NCI-H1436 (cell line): ENCODE data around the gene UROC1.

ENCODE experiments used
- DNase-seq: peaks from one replicate; lab custom pipeline; 2025; lab: John Stamatoyannopoulos, UW

Gene UROC1

DNA sequence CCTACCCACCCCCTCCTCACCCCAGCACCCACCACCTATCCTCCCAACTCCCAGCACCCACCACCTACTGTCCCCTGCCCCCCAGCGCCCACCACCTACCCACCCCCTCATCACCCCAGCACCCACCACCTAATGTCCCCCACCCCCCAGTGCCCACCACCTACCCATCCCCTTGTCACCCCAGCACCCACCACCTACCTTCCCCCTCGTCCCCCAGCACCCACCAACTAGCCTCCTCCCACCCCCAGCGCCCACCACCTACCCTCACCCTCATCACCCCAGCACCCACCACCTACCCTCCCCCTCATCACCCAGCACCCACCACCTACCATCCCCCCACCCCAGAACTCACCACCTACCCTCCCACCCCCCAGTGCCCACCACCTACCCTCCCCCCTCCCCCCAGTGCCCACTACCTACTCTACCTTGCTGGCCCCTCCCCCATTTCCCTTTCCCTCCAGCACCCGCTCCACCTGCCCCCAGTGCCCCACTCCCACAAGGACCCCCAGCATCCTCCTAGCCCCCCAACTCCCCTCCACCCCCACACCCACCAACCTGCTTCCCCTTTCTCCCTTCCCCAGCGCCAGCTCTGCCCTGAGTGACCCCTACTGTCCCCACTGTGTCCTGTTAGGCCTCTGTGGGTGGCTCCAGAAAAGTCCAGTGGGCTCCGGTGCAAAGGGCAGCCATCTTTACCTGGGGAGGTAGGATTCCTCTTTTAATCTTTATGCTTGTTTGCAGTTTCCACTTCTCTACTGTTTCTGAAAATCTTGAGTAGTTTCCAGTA is 1.2 kb downstream of the UROC1 start:
- DNase-seq, result no peak

DNA sequence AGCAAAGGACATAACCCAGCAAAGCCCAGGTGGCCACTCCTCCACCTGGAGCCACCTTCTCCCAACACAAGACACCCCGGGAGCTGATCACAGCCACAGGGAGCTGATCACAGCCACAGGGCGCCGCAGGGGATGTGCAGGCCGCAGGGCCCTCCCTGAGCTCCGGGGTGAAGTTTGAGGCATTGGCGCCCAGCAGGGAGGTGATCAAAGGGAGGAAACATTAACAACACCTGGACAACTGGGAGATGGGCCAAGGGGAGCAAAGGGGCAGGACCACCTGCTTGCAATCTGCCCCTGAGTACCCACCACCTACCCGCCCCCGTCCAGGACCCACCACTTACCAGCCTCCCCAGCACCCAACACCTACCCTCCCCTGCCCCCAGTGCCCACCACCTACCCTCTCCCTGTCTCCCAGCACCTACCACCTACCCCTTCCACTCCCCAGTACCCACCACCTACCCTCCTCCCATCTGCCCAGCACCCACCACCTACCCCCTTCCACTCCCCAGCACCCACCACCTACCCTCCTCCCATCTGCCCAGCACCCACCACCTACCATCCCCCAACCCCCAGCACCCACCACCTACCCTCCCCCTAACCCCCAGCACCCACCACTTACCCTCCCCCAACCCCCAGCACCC is 2.4 kb downstream of the UROC1 start:
- no peak for DNase-seq

DNA sequence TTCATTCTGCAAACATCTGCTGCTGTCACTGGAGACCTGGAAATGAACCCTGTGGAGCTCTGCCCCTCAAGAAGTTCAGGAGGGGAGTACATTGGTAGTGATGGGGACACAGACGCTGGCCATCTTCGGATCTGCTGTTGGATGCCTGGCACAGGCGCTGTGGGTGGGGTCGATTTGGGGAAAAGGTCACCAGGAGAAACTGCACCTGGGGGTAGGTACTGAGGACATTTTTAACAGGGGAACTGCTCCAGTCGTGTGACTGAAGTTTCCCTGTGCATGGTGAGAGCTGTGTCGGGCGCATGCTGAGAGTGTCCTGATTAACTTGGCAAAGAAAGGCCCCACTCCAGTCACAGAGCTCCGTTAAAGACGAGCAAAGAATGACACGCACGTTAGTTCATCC is 3.4 kb downstream of the UROC1 start:
- no peak for DNase-seq

DNA sequence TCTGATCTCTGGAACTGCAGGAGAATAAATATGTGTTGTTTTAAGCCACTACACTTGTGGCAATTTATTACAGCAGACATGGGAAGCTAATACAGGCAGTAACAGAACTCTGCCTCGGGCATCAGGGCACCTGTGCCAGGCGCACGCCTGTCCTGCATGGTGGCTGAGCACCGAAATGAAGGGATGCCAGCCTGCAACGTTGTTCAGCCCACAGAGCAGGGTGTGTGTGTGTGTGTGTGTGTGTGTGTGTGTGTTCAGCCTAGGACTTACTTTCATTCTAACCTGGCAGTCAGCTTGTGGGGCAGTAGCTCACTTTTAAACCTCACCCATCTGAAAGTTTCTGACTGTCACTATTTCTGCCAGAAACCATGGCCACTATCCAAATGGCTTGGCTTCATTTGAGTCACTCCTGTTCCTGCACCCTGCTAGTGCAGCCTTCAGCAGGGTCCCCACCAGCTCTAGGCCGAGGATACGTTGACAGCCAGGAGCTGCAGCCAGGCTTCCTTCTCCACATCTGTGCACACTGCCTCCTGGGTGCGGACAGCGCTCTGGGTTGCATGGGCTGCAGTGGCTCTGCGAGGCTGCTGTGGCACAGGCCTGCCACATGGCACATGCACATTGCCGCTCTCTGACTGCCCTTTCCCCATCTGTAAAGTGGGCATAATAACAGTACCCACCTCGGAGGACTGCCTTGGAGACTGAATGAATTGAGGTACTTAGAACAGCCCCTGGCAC is 4.5 kb downstream of the UROC1 start:
- no peak for DNase-seq

DNA sequence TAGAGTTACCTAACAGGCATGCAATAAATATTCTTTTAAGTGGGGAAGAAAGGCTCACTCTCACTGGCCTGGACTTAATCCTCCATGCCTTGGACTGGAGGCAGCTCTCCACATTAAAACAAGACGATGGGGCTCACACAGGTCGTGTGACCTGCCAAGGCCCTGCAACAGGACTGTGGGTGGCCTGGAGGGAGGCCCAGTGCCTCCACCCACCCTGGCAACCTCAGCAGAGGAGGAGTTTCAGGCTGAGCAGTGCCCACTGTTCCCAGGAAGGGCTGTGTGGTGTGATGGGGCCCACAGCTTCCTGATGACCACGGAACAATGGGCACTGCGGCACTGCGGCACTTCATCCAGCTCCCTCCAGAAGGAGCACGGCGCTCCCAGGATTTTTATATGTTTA is 5.5 kb downstream of the UROC1 start:
- no peak for DNase-seq

DNA sequence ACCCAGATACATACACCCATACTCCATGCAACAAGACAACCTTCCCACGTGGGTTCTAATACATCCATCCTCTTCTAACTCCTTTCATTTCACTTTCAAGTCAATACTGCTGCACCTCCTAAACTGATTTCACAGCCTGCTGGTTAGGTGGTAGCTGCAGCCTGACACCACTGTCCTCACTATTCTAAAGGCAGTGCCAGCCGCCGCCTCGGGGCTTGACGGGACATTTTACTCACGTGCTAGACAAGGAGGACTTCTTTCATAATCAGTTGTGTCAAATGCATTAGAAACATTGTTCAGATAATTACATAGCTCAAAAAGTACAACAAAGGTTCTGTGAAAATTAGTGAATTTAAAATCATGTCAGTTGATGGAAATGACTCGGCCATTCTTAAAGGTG is 6.3 kb downstream of the UROC1 start:
- DNase-seq, result no peak

DNA sequence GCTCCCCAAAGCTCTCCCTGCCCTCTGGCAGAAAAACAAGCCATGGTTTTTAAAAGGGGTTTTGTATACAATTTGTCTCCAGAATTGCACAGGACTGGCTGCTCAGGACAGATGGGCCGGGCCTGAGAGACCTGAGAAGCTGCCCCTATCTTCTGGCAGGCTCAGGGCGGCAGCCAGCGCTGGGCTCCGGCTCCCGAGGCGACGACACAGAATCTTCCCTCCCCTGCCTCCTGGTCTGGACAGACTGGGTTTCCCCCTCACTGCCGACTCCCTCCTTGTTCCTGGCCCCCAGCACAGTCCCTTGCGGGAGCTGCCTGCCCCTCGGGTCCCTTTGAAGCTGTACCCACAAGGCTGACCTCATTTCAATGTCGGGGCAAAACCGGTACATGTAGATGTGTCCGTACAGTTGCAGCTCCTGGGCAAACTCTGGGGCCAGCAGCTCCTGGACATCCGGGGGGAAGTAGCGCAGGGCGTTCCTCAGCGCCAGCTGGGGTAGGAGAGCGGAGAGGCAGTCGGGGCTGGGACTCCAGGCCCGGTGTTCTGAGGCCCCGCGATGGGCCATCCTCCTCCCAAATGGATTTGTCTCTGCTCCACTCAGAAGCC is 7.2 kb downstream of the UROC1 start:
- DNase-seq, result no peak

DNA sequence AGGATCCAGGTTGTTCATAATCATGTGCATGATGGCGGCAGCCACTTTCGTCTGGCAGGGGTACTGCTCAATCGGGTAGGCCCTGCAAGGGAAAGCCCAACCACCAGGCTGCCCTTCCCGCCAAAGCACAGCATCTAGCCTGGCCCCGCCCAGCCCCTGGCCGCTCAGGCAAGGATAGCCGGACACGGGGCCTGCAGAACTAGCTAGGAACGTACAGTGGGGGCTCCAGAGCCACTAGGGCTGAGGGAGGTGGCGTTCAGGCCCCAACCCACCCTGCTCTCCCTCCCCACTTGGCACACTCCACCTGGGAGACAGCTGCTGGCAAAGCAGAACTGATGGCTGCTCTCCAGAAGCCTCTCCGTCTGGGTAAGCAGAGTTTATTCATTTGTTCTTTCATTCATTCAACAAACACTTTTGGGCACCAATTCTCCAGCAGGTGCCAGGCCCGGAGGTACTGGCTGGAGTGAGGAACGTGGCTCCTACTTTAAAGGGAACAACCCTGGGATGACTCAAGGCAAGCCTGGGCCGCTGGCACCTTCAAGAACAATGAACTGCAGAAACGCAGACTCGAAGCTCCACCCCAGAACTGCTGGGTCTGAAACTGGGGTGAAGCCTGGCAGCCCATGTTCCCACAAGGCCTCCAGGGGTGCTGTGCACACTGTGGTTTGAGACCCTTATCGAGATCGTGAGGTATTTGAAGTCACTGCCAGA is 7.8 kb downstream of the UROC1 start:
- no peak for DNase-seq

DNA sequence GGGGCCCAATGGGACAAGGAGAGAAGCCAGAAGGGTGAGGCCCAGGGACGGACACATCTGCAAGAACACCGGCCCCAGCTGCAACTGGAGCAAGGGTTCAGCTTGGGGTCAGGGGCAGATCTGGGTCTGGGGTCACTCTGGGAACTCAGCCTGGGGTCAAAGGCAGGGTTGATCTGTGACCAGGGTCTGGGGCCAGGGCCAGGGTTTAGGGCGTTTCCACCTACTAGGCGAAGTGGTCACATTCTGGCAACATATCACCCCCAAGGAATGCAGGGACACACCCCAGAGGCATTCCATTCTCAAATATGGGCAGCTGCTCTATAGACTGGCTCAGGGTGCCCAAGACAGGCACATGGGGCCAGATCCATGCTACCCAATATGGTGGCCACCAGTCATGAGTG is 9.0 kb downstream of the UROC1 start:
- DNase-seq, result no peak

DNA sequence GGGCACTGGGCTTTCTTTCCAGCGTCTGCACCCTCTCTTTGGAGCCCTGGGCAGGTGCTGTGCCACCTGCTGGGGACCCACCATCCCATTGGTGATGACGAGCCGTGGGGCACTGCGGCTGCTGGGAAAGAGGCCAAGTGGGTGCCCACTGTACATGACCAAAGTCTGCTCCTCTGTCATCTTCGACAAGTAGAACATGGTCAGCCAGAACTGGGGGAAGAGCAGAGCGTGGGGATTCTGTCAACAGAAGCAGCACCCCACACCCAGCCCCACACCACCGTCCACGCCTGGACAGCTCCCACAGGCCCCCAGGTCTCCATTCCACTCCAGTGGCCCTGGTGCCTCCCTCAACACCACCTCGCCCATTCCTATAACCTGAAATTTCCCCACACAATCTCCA is 9.7 kb downstream of the UROC1 start:
- DNase-seq, result no peak

DNA sequence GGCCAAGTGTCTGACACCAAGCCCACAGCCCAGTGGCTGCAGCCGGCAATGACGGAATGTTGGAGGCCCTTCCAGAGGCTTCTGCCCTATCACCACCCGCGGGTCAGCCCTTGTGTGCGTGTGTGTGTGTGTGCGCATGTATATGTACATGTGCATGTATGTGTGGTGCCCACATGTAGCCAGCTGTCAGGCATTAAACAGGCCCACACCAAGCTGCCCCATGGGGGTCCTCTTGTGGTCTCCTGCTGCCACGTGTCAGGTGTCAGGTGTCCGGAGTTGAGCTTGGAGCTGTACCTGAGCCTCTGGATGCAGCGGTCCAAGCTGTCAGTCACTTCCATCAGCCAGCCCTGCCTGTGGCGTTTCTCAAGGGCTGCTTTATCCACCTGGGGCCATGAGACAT is 13.9 kb downstream of the UROC1 start:
- DNase-seq, result no peak

DNA sequence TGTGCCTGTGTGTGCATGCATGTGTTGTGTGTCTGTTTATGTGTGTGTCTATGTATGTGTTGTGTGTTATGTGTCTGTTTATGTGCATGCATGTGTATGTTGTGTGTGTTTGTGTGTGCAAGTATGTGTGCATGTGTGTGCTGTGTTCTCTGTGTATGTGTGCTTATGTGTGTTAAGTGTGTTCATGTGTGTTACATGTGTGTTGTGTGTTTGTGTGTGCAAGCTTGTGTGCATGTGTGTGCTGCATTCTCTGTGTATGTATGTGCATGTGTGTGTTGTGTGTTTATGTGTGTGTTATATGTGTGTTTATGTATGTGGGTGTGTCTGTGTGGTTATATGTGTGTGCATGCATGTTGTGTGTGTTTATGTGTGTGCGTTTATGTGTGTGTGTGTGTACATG is 14.9 kb downstream of the UROC1 start:
- DNase-seq, result no peak

DNA sequence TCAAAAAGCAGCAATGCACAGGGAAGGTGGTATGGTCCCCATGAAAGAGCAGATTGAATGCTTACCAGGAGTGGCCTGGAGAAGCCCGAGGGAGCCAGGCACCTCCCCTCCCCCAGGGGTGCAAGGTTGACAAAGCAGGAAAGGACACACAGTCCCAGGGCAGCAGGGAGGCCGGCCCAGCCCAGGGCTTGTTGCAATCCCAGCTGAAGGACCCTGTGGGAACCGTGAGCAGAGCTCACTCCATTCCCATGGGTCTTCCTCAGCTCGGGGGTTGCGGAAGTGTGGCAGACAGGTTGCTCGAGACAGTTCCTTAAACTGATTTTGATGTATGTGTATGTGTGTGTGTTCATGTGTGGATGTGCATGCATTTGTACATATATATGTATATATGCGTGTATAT is 15.8 kb downstream of the UROC1 start:
- no peak for DNase-seq

DNA sequence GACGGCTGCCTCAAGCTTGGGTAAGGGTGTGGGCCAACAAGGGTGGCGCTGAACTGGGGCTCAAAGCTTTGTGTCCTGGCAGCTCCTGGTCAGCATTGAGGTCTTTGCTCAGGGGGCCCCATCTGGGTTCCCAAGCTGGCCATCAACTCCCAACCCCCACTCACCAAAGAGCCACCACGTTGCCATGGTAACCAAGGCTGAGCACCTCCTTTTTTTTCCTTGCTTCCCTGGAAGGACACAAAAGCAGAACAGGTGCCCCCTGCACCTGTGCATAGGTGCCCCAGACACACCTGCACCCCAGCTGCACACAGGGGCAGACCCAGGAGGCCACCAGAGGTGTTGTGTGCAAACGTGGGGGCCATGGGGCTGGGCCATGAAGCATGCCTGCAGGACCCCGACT is 16.5 kb downstream of the UROC1 start:
- no peak for DNase-seq

DNA sequence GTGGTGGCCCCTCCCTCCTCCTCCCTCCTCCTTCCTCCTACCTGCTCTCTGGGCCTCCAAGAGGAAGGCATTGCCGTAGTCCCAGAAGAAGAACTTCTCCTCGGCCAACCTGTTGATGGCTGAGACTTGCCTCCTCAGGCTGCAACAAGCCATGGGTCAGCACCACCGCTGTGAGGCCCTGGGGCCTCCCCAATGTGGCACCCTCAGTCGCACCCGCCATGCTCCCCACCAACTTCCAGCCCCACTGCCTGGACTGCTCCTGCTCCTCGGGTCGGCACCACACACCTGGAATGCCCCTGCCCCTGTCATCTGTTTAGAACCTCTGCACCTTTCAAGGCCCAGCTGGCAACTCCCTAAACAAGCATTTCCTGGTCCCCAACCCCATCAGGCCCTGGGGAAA is 17.6 kb downstream of the UROC1 start:
- no peak for DNase-seq

DNA sequence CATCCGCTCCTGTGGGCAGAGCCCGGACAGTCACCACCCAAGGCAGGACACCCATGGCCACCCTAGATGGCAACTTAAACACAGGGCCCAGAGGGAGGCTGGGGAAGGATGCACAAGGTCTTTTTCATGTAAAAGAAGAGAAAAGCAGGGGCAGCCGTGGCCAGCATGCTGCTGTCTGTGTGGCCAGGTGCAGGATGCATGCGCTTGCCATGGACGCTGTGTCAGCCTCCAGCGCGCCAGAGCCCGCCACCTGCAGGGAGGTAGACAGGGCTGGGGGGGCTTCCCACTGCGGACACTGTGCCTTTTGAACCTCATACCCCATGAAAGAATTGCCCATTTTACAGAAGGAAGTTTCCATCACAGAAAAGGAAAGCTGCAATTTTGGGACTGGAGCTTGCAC is 18.2 kb downstream of the UROC1 start:
- DNase-seq, result no peak

DNA sequence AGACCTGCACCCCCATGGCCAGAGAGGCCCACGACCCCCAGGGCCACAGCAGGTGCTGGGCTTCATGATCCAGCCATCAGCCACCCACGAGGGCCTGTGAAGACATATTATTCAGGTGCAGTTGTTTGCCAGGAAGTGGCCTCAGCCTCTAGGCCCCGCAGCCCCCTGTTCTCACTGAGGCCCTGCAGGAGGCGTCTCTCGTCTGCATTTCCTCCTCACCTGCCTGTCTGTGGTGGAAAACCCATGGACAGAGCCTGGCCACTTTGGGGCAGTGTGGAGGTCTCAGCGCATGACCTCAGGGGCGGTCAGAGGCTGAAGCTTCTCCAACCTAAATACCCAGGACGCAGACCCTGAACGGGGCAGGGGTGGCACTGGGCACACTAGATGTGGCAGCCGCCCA is 18.6 kb downstream of the UROC1 start:
- no peak for DNase-seq

DNA sequence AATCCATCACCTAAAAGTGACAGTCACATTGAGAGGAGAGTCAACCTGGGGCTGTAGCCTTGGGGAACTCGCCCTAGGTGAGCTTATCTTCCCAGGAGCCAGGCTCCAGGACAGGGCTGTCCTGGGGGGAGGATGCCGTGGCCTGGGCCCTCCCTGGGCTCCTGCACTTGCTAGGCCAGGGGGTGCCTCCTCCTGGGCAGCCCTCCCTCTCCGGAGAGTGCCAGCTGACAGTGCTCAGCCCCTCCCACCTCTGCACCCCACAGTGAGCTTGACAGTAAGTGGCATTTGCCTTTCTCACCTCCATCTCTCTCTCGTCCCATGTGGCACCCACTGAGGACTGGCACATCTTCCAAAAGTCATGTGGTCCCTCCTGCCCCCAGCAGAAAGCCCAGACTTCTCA is 19.1 kb downstream of the UROC1 start:
- DNase-seq, result no peak

DNA sequence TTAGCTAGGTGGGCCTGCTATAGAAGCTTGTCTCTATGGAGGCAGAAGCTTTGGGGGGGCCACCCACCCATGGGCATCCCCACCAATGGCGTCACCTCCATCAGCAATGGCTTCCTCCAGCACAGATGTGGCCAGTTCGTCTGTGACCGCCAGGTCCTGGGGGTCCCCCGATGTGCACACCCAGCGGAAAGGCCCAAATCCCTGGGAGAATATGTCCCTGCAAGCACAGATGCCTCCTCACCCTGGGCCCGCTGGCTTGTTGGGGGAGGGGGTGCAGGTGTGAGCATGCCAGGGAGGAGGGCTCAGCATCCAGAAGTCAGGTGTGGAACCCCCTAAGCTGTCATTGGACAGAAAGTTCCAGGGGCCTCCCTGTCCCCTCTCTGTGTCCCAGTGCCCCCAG is 19.6 kb downstream of the UROC1 start:
- no peak for DNase-seq

DNA sequence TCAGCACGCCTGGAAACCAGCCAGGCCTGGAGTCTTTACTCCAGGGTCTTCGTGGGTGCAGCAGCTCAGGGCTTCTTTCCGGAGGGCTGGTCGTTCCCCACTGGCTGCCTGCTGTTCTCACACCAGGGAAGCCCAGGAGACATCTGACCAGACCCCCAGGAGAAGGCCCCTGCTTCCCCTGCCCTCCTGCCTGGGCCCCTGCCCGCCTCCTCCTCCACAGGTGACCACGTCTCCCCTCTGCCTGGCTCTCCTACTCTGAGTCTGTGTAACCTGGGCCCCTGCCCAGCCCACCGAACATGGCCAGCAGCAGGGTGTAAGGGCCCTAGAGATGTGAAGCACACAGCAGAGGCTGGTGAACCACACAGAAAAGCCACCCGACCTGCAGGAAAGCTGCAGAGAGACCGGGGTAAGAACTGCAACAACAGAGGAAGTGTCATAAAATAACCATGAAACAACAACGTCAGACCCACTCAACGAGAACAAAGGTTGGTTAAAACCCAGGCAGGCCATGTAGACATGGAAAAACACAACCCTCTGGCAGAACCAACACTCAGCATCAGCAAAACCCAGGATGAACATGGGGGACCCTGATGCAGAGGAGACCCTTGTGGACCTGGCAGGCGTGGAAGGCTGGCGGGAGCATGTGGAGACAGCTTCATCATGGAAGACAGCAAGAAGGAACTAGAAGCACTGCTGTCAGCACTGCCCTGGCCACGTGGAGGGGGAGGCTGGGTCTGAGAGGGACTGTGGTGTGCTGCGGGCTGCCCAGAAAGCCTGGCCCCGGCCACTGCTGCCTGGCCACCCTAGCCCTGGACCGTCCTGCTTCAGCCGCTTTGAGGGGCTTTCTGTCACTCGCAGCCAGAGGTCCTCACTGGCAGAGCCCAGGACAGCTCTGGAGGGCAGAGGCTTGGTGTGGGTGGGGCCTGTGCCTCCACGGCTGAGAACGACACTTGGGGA is 20.4 kb downstream of the UROC1 start:
- DNase-seq, result no peak

DNA sequence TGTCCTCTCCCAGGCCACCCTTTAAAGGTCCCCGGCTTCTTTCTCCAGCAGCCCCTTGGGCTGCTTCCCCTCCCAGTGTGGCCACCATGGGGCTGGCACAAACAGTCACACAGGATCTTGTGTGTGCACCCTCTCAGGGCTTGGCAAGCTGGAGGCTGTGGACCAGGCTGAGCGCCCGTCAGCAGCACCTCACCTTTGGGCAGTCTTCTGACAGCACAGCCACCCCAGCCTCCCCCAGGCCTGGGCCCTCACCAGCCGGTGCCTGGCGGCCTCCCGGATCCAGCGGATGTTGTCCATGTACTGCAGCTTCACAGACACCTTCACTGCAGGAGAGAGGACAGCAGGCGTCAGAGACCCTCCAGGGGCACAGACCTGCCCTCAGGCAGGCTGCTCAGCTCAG is 21.8 kb downstream of the UROC1 start:
- DNase-seq, result no peak
